ENCODE measurements around the gene UBAC1.

GRCh38 chr9:135896205-135896604 lies 65.0 kb downstream of the UBAC1 start:
- TF ChIP-seq REST (IDR thresholded peaks at IDR 0.05; ENCODE audit: insufficient read depth in 1 of 2, low read depth in 2 of 2, low read length in 2 of 2), result no peak
- TF ChIP-seq POLR2AphosphoS5 (IDR thresholded peaks at IDR 0.05; ENCODE audit: low read depth, low read length), result no peak
- TF ChIP-seq TAF1 (IDR thresholded peaks at IDR 0.05; ENCODE audit: borderline replicate concordance, insufficient read depth, low read length), result no peak

Measured in PFSK-1 (cell line).